A549 treated with CpdA at 1 μM for 4 hours (cell line): ENCODE results near the gene NMRAL1. TPM values are rescaled to one million over a fixed set of nuclear protein-coding genes. Genes with fewer than 3 reads are reported as not detected.

Experiments
- total RNA-seq: library from RNA; stranded (reverse); fragments of 200-300 nt; extraction: Qiagen RNA extraction; gene quantifications from 5 replicates; pipeline ENCODE4 v1.2.3, GENCODE V29; 2022; ENCODE audit warnings: low read depth

Gene NMRAL1
- total RNA-seq, result 43.2 to 45.5 TPM (median 44.5 TPM) in 5 replicates

DNA sequence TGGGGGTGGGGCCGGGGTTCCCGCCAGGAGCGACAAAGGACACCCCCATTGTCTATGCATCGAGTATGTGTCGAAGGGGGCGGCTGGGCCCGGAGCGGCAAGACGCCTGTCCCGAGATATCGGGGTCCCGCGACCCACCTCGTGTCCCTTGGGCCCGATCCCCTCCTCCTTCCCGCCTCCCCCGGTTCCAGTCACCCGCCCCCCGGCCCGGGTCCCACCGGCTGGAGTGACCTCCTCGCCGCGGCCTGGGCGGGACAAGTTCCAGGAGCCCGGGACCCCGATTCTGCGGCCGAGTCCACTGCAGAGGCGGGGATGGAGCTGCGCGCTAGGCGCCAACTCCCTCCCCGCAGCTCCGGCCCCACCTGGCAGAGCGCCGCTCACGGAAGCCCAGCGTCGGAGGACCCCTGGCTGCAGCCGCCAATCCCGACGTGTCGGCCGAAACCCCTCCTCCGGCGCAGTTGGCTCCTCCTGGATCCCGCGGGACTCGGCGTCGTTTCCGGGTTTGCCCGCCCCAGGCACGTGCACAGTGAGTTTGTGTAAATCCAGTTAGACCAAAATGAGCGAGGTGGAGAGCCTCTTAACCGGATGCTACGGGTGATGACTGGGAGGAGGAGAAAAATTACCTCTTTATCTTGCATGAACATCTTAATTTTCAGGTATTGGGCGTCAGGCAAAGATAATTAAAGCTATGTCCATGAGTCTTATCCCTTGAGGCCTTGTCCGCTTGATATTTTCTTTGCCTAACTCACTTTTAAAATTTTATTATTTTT lies at the start of gene NMRAL1:
TSS of gene NMRAL1 (minus strand) at position 434 of the 770 bp plus-strand sequence. CDS start 493 bp downstream, outside the sequence.

DNA sequence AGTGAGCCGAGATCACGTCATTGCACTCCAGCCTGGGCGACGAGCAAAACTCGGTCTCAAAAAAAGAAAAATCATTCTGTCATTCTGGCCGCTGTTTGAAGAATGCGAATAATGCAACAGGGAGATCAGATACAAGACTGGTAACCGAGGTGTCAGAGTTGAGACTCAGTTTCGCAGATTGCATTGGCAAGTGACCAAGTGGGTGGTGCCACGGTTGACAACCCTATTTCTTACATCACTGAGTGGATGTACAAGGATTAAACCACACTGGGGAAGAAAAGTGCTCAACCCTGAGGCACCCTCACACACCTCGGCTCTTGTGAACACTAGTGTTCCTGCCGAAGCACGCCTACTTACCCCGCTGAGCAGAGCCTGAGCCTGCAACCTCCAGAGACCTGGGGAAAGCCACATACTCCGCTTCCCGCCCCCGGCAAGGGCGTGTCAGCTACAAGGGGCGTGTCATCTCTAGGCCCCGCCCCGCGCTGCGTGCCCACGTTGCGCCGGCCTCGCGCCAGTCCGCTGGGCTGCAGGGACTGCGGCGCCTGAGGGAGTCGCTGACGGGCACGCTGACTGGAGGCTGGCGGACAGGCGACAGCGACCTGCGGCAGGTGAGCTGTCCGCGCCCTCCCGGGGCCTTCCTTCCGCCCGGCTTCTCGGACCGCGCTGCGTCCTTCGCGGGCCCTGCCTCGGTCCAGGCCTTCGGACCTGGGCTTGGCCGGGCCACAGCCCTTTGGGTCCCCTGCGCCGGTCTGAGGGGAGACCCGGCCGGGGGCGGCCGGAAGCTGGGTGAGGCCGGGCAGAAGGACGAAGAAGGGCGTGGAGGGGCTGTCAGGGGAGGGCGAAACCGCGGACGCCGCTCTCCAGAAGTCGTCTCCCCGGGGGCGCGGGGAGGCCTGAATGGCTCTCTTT lies 1.7 kb upstream of the NMRAL1 start, which contains the start of gene HMOX2:
TSS of gene HMOX2 (plus strand) at position 519 of the 909 bp plus-strand sequence. CDS start 29,127 bp downstream, outside the sequence.

DNA sequence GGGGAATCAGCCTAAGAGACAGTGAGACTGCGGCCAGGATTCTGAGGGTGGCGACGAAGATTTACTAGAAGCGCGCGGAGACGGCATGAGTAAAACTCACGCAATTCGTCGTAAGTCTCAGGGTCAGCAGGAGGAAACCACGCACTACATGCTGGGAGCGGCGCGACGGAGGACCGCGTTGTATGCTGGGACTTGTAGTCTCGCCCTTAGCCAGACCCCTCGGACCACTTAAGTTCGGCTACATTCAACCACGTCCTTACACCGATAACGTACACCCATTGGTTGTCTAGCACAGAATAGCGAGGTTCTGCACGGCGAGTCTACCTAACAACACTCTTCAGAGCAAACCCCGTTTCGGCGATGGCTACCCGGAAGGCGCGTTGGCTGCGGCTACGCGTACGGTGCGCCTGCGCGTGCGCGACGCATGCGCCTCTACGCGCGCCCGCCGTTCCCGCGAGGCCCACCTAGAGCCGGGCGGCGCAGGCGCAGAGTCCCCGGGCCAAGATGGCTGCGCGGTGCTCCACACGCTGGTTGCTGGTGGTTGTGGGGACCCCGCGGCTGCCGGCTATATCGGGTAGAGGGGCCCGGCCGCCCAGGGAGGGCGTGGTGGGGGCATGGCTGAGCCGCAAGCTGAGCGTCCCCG lies 48.9 kb downstream of the NMRAL1 start, which contains the start of gene DNAJA3:
TSS of gene DNAJA3 (plus strand) at position 491 of the 643 bp plus-strand sequence. CDS start at position 505, 14 bp downstream.

DNA sequence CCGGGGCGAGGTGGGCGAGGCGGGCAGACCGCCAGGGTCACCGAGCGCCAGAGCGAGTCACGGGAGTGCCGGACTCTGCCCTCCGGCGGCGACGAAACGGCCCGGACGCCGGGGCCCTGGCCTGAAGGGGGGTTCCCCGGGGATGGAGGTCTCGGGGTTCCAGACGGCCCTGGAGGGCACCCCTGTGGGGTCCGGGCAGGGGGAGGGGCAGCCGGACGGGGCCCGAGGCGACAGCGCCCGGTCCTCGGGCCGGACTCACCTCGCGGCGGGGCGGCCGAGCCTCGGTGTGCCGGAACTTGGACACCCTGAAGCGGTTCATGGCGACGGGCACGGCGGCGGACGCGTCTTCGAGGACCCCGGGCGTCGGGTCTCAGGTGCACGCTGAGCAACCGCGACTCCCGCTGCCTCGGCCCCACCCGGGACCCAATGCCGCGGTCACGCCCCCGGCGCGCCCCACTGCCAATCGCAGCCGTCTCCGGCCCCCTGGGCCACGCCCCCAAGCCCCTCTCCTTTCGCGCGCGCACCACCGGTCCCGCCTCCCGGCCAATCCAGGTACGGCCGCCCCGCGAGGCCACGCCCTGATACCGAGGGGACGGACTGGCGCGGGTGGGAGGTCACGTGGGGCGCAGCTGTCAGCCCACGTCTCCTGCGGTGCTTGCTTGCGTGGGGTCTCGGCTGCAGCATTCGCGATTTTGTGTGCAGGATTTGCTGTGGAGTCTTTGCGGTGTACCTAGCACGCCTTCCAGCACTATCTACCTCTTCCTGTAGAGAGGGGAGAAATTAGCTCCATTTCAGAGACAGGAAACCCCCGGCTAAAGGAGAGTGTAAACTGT lies 58.0 kb downstream of the NMRAL1 start, which contains the start of gene CORO7:
TSS of gene CORO7 (minus strand) at position 397 of the 833 bp plus-strand sequence. CDS start at position 319, 78 bp downstream.

Other genes starting within 250 kb of the NMRAL1 start
- gene SRL, start 232.5 kb downstream of the NMRAL1 start, total RNA-seq, result 0.01 to 0.05 TPM (median 0.03 TPM) in 3 of 5 replicates, not detected in the others
- 18.6 to 21.5 TPM (median 19.4 TPM) in 5 replicates for gene TFAP4, start 201.6 kb downstream of the NMRAL1 start, total RNA-seq
- gene GLIS2, start 158.6 kb downstream of the NMRAL1 start, total RNA-seq, result 23.8 to 32.9 TPM (median 31.4 TPM) in 5 replicates
- 59.2 to 75.6 TPM (median 73.7 TPM) in 5 replicates for gene PAM16, start 123.3 kb downstream of the NMRAL1 start, total RNA-seq
- gene VASN, start 102.8 kb downstream of the NMRAL1 start, total RNA-seq, result 6.0 to 8.4 TPM (median 8.1 TPM) in 5 replicates
- 11.8 to 18.6 TPM (median 14.5 TPM) in 5 replicates for gene CORO7, start 58.0 kb downstream of the NMRAL1 start, total RNA-seq
- gene DNAJA3, start 48.8 kb downstream of the NMRAL1 start, total RNA-seq, result 58.0 to 78.6 TPM (median 76.4 TPM) in 5 replicates
- gene HMOX2, start 1.8 kb upstream of the NMRAL1 start, total RNA-seq, result 46.9 to 59.6 TPM (median 55.7 TPM) in 5 replicates
- gene CDIP1, start 64.1 kb upstream of the NMRAL1 start, total RNA-seq, result 9.0 to 12.2 TPM (median 11.4 TPM) in 5 replicates
- not detected in 5 replicates for gene C16orf96, start 81.7 kb upstream of the NMRAL1 start, total RNA-seq
- 36.2 to 64.0 TPM (median 59.9 TPM) in 5 replicates for gene UBALD1, start 140.3 kb upstream of the NMRAL1 start, total RNA-seq
- 37.4 to 44.5 TPM (median 39.1 TPM) in 5 replicates for gene MGRN1, start 150.2 kb upstream of the NMRAL1 start, total RNA-seq
- gene NUDT16L1, start 218.9 kb upstream of the NMRAL1 start, total RNA-seq, result 17.3 to 25.2 TPM (median 24.0 TPM) in 5 replicates